HepG2 (cell line): ENCODE data around the gene NTN5. TPM values are rescaled to one million over a fixed set of nuclear protein-coding genes. Genes with fewer than 3 reads are reported as not detected.

Source experiments
- ARID3A ChIP-seq: IDR thresholded peaks from 2 replicates; pipeline ENCODE4 v1.6.1; 2012; ENCODE audit warnings: low read depth, low read length, improper control_type of control experiment
- ERF ChIP-seq: IDR thresholded peaks from 2 replicates; pipeline ENCODE4 v1.6.1; 2018; ENCODE audit warnings: missing biosample characterization, missing genetic modification reagents
- GMEB2 ChIP-seq: IDR thresholded peaks from 2 replicates; pipeline ENCODE4 v1.6.1; 2016; ENCODE audit warnings: missing biosample characterization, missing genetic modification reagents, low read depth
- GPBP1L1 ChIP-seq: sonication (generic); formaldehyde crosslinking; IDR thresholded peaks from 2 replicates; pipeline ENCODE4 v1.5.0; 2020; ENCODE audit warnings: mild to moderate bottlenecking, missing genetic modification reagents
- HOXA7 ChIP-seq: sonication (generic); formaldehyde crosslinking; IDR thresholded peaks from 2 replicates; pipeline ENCODE4 v1.8.1; 2022; ENCODE audit warnings: mild to moderate bottlenecking, missing genetic modification reagents, moderate library complexity
- KLF11 ChIP-seq: IDR thresholded peaks from 2 replicates; pipeline ENCODE4 v1.6.1; 2016; ENCODE audit warnings: missing compliant biosample characterization
- NCOA2 ChIP-seq: sonication (generic); formaldehyde crosslinking; IDR thresholded peaks from 2 replicates; pipeline ENCODE4 v1.8.0; 2022; ENCODE audit warnings: inconsistent platforms
- NFE2L2 ChIP-seq: fragments of 150-350 bp; IDR thresholded peaks from 2 replicates; pipeline ENCODE4 v1.6.1; 2014; ENCODE audit warnings: low read length
- PHF20 ChIP-seq: sonication (generic); formaldehyde crosslinking; IDR thresholded peaks from 2 replicates; pipeline ENCODE4 v1.5.0; 2020; ENCODE audit warnings: mild to moderate bottlenecking, missing genetic modification reagents
- STAG1 ChIP-seq: sonication (generic); formaldehyde crosslinking; IDR thresholded peaks from 2 replicates; pipeline ENCODE4 v1.4.0; 2020; ENCODE audit warnings: missing genetic modification reagents
- YY1 ChIP-seq: IDR thresholded peaks from 2 replicates; pipeline ENCODE4 v1.6.1; 2011; ENCODE audit warnings: low read length, low read depth, moderate library complexity, mild to moderate bottlenecking; ENCODE audit not compliant: insufficient read depth, insufficient replicate concordance
- ZFP62 ChIP-seq: sonication (generic); formaldehyde crosslinking; IDR thresholded peaks from 2 replicates; pipeline ENCODE4 v1.4.0; 2020; ENCODE audit warnings: missing genetic modification reagents
- ZFP82 ChIP-seq: sonication (generic); formaldehyde crosslinking; IDR thresholded peaks from 2 replicates; pipeline ENCODE4 v1.5.1; 2020; ENCODE audit warnings: mild to moderate bottlenecking, missing genetic modification reagents, borderline replicate concordance
- ZMYM2 ChIP-seq: sonication (generic); formaldehyde crosslinking; IDR thresholded peaks from 2 replicates; pipeline ENCODE4 v1.8.0; 2022; ENCODE audit warnings: mild to moderate bottlenecking, missing genetic modification reagents
- ZNF331 ChIP-seq: sonication (generic); formaldehyde crosslinking; IDR thresholded peaks from 2 replicates; pipeline ENCODE4 v1.4.0; 2020; ENCODE audit warnings: missing genetic modification reagents
- ZNF501 ChIP-seq: sonication (generic); formaldehyde crosslinking; IDR thresholded peaks from 2 replicates; pipeline ENCODE4 v1.5.1; 2020; ENCODE audit warnings: mild to moderate bottlenecking, moderate library complexity, missing genetic modification reagents
- ZNF598 ChIP-seq: sonication (generic); formaldehyde crosslinking; IDR thresholded peaks from 2 replicates; pipeline ENCODE4 v1.5.1; 2020; ENCODE audit warnings: mild to moderate bottlenecking, missing genetic modification reagents, borderline replicate concordance
- ZNF746 ChIP-seq: sonication (generic); formaldehyde crosslinking; IDR thresholded peaks from 2 replicates; pipeline ENCODE4 v1.8.0; 2022; ENCODE audit warnings: mild to moderate bottlenecking, missing genetic modification reagents
- ZNF841 ChIP-seq: sonication (generic); formaldehyde crosslinking; IDR thresholded peaks from 2 replicates; pipeline ENCODE4 v1.8.1; 2023; ENCODE audit warnings: missing genetic modification reagents, borderline replicate concordance
- ZXDC ChIP-seq: sonication (generic); formaldehyde crosslinking; IDR thresholded peaks from 2 replicates; pipeline ENCODE4 v1.5.0; 2020; ENCODE audit warnings: mild to moderate bottlenecking, missing genetic modification reagents
- polyA plus RNA-seq, 8 experiments: library from polyadenylated mRNA; depleted of rRNA in 3 of 8; stranded (reverse) in 7 of 8; unstranded in 1 of 8; fragments of >200 nt; fragmentation: Illumina TruSeq in 4 of 8; extraction: Trizol in 4 of 8; gene quantifications; 2 replicates each; pipeline versions ENCODE4 v1.2.1 to v1.2.3, GENCODE V29; 2011 to 2016; ENCODE audit warnings: low read depth in 4 of 8, missing spikeins in 1 of 8, mixed read lengths in 1 of 8; ENCODE audit not compliant: insufficient read depth in 1 of 8
- total RNA-seq, 5 experiments: library from RNA; depleted of rRNA; stranded (reverse); fragments of >200 nt; fragmentation: Illumina TruSeq; extraction: Trizol; gene quantifications; 2 replicates each; pipeline ENCODE4 v1.2.3, GENCODE V29; 2016; ENCODE audit warnings: low read depth in 1 of 5
- TF ChIP-seq, protein P1 (sequence below): sonication (generic); formaldehyde crosslinking; IDR thresholded peaks from 2 replicates; pipeline ENCODE4 v1.4.0; 2020; ENCODE audit warnings: mild to moderate bottlenecking, missing genetic modification reagents

The NTN5 gene
- total and polyA plus RNA-seq, 2 of the 13 experiments (the other 11 are each of a cell fraction or from before 2014, with no cell fraction given), result 0.05 TPM; not detected in 1

DNA sequence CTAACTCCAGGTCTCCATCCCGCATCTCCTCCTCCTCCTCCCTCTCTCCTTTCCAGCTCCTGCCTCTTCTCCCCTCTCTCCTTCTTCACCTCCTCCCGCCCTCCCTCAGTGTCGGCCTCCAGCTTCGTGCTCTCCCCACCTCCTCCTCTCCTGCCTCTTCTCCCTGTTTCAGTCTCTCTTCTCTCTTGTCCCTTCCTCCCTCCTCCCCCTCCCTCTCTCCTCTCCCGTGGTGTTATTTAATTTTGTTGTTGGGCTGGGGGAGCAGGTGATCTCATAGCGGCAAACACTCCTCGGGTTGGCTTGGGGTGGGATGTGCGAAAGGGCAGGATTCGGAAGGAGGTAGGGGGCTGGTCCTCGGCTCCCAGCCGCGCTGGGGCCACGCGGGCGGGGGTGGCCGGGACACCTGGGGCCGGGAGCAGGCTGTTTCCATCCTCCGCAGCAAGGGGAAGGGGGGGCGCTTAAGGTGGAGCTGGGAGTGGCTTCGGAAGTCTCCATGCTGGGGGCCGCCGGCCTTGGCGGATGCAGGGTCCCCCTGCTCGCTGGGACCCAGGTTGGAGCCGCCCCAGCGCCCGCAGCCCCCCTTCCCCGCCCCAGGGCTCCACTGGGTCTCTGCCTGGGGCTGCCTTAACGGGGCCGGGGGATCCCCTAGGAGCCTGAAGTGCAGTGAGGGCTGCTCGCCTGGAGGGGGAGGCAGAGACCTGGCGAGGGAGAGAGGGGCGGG, 26.7 kb downstream of the NTN5 start, which contains the start of gene CA11 (continued):
- TF ChIP-seq ZNF841 (CRISPR knock-in tag), result no peak
- TF ChIP-seq GMEB2 (CRISPR knock-in tag), result no peak
- TF ChIP-seq ZNF746 (CRISPR knock-in tag), result no peak
- no peak for TF ChIP-seq ZNF598 (CRISPR knock-in tag)
- TF ChIP-seq NFE2L2, result no peak
- TF ChIP-seq PHF20 (CRISPR knock-in tag), result no peak
- TF ChIP-seq ARID3A, result no peak
- TF ChIP-seq YY1, result peak; percentile 29
- TF ChIP-seq ZMYM2, result no peak
- no peak for TF ChIP-seq KLF11 (CRISPR knock-in tag)
- TF ChIP-seq ZXDC (CRISPR knock-in tag), result no peak
- no peak for TF ChIP-seq ERF
- 0 out of 2 replicates have a peak, but pooled peaks have one; percentile 28 for TF ChIP-seq ZNF331 (CRISPR knock-in tag)
- TF ChIP-seq, protein P1, sequence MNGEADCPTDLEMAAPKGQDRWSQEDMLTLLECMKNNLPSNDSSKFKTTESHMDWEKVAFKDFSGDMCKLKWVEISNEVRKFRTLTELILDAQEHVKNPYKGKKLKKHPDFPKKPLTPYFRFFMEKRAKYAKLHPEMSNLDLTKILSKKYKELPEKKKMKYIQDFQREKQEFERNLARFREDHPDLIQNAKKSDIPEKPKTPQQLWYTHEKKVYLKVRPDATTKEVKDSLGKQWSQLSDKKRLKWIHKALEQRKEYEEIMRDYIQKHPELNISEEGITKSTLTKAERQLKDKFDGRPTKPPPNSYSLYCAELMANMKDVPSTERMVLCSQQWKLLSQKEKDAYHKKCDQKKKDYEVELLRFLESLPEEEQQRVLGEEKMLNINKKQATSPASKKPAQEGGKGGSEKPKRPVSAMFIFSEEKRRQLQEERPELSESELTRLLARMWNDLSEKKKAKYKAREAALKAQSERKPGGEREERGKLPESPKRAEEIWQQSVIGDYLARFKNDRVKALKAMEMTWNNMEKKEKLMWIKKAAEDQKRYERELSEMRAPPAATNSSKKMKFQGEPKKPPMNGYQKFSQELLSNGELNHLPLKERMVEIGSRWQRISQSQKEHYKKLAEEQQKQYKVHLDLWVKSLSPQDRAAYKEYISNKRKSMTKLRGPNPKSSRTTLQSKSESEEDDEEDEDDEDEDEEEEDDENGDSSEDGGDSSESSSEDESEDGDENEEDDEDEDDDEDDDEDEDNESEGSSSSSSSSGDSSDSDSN, result peak; percentile 14; the same call in 1 of the 2 replicates
- TF ChIP-seq HOXA7 (CRISPR knock-in tag), result no peak
- no peak for TF ChIP-seq ZFP82 (CRISPR knock-in tag)
- no peak for TF ChIP-seq NCOA2 (CRISPR knock-in tag)
- no peak for TF ChIP-seq GPBP1L1 (CRISPR knock-in tag)
- TF ChIP-seq STAG1 (CRISPR knock-in tag), result peak; percentile 88
- TF ChIP-seq ZNF501 (CRISPR knock-in tag), result no peak
- TF ChIP-seq ZFP62 (CRISPR knock-in tag), result no peak
